ENCODE data around the gene FIGN.

The FIGN gene

GRCh38 chr2:163708265-163708664, 27.5 kb downstream of the FIGN start:
- ATAC-seq: no peak

GRCh38 chr2:163703386-163703785, 32.4 kb downstream of the FIGN start:
- DNase-seq (no peak), ATAC-seq (no peak)

More at GRCh38 chr2:163708265-163708664, 27.5 kb downstream of the FIGN start:
- no peak for DNase-seq

GRCh38 chr2:163701399-163702195, 34.2 kb downstream of the FIGN start:
- ATAC-seq: no peak
- DNase-seq: no peak

GRCh38 chr2:163698857-163699256, 37.0 kb downstream of the FIGN start:
- no peak for ATAC-seq

GRCh38 chr2:163697846-163698637, 37.8 kb downstream of the FIGN start:
- ATAC-seq: no peak
- no peak for DNase-seq

More at GRCh38 chr2:163698857-163699256, 37.0 kb downstream of the FIGN start:
- no peak for DNase-seq

- ATAC-seq (no peak), DNase-seq (no peak)
Observed at GRCh38 chr2:163697429-163697828, 38.4 kb downstream of the FIGN start.

GRCh38 chr2:163693484-163693883, 42.3 kb downstream of the FIGN start:
- no peak for ATAC-seq

GRCh38 chr2:163692611-163693482, 43.0 kb downstream of the FIGN start:
- ATAC-seq: no peak
- no peak for DNase-seq

More at GRCh38 chr2:163693484-163693883, 42.3 kb downstream of the FIGN start:
- DNase-seq: no peak

GRCh38 chr2:163692081-163692480, 43.7 kb downstream of the FIGN start:
- DNase-seq (no peak), ATAC-seq (no peak)

- DNase-seq (no peak), ATAC-seq (no peak)
Observed at GRCh38 chr2:163690896-163691295, 44.9 kb downstream of the FIGN start.

GRCh38 chr2:163687217-163687616, 48.6 kb downstream of the FIGN start:
- DNase-seq (no peak), ATAC-seq (no peak)

- ATAC-seq: no peak
- no peak for DNase-seq
Observed at GRCh38 chr2:163686289-163686688, 49.5 kb downstream of the FIGN start.

GRCh38 chr2:163682695-163683094, 53.1 kb downstream of the FIGN start:
- no peak for DNase-seq
- ATAC-seq: no peak

GRCh38 chr2:163681745-163682144, 54.1 kb downstream of the FIGN start:
- ATAC-seq (no peak), DNase-seq (no peak)

GRCh38 chr2:163675388-163675787, 60.4 kb downstream of the FIGN start:
- no peak for DNase-seq
- ATAC-seq: no peak

- no peak for ATAC-seq
Observed at GRCh38 chr2:163673522-163673921, 62.3 kb downstream of the FIGN start.

GRCh38 chr2:163670929-163671328, 64.9 kb downstream of the FIGN start:
- ATAC-seq (no peak), DNase-seq (no peak)

More at GRCh38 chr2:163673522-163673921, 62.3 kb downstream of the FIGN start:
- DNase-seq: no peak

- ATAC-seq: no peak
- DNase-seq: no peak
Observed at GRCh38 chr2:163669506-163669905, 66.3 kb downstream of the FIGN start.

- ATAC-seq: no peak
- DNase-seq: no peak
Observed at GRCh38 chr2:163667064-163667887, 68.5 kb downstream of the FIGN start.

GRCh38 chr2:163665817-163666216, 70.0 kb downstream of the FIGN start:
- no peak for ATAC-seq
- DNase-seq: no peak

- DNase-seq (no peak), ATAC-seq (no peak)
Observed at GRCh38 chr2:163665051-163665450, 70.8 kb downstream of the FIGN start.

All from stimulated activated naive CD8-positive, alpha-beta T cell treated with anti-CD3 and anti-CD28 coated beads, Interleukin-15, Interleukin-2, amounts not matched to agents 100 U/mL and 50 U/mL, for 24 hours (primary cell).